ENCODE results near the gene PPP1R12A.

DNA sequence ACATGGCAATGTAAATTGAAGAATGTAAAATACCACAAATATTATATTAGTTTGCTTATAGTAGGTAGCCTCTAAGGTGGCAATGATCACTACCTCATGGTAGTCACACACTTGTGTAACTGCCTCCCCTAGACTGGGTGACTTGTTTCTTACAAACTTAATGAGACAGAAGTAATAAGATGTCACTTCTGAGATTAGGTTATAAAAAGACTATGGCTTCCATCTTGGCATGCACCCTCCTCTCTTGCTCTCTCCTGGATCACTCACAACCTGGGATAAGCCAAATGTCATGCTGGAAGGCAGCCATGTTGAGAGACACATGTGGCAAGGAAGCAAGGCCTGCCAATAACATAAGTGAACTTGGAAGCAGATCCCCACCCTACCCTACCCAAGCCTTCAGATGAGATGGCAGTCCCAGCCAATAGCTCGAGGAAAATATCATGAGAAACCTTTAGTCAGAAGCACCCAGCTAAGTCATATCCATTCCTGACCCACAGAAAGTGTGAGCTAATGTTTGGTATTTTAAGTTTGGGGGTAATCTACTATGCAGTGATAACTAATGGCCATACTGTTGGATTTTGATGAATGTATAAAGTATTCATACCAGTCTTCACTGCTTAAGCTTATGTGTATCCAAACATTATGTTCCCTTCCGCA lies 43.3 kb downstream of the PPP1R12A start:
- TF ChIP-seq, protein P1, sequence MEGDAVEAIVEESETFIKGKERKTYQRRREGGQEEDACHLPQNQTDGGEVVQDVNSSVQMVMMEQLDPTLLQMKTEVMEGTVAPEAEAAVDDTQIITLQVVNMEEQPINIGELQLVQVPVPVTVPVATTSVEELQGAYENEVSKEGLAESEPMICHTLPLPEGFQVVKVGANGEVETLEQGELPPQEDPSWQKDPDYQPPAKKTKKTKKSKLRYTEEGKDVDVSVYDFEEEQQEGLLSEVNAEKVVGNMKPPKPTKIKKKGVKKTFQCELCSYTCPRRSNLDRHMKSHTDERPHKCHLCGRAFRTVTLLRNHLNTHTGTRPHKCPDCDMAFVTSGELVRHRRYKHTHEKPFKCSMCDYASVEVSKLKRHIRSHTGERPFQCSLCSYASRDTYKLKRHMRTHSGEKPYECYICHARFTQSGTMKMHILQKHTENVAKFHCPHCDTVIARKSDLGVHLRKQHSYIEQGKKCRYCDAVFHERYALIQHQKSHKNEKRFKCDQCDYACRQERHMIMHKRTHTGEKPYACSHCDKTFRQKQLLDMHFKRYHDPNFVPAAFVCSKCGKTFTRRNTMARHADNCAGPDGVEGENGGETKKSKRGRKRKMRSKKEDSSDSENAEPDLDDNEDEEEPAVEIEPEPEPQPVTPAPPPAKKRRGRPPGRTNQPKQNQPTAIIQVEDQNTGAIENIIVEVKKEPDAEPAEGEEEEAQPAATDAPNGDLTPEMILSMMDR (IDR thresholded peaks at IDR 0.05; ENCODE audit: insufficient read depth, low read length): no peak
- TF ChIP-seq, protein P2, sequence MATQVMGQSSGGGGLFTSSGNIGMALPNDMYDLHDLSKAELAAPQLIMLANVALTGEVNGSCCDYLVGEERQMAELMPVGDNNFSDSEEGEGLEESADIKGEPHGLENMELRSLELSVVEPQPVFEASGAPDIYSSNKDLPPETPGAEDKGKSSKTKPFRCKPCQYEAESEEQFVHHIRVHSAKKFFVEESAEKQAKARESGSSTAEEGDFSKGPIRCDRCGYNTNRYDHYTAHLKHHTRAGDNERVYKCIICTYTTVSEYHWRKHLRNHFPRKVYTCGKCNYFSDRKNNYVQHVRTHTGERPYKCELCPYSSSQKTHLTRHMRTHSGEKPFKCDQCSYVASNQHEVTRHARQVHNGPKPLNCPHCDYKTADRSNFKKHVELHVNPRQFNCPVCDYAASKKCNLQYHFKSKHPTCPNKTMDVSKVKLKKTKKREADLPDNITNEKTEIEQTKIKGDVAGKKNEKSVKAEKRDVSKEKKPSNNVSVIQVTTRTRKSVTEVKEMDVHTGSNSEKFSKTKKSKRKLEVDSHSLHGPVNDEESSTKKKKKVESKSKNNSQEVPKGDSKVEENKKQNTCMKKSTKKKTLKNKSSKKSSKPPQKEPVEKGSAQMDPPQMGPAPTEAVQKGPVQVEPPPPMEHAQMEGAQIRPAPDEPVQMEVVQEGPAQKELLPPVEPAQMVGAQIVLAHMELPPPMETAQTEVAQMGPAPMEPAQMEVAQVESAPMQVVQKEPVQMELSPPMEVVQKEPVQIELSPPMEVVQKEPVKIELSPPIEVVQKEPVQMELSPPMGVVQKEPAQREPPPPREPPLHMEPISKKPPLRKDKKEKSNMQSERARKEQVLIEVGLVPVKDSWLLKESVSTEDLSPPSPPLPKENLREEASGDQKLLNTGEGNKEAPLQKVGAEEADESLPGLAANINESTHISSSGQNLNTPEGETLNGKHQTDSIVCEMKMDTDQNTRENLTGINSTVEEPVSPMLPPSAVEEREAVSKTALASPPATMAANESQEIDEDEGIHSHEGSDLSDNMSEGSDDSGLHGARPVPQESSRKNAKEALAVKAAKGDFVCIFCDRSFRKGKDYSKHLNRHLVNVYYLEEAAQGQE (IDR thresholded peaks at IDR 0.05; ENCODE audit: insufficient replicate concordance, low read depth): no peak
- no peak for TF ChIP-seq POLR2AphosphoS5 (IDR thresholded peaks at IDR 0.05; ENCODE audit: low read depth)
- TF ChIP-seq GABPA (IDR thresholded peaks at IDR 0.05; ENCODE audit: low read depth): no peak

Measured in HL-60 (cell line).